PFSK-1 (cell line): Measurements from ENCODE around the gene DLGAP4.

ENCODE experiments used
- POLR2AphosphoS5 ChIP-seq: IDR thresholded peaks from 2 replicates; pipeline ENCODE4 v1.6.1; 2012; ENCODE audit warnings: low read depth, mild to moderate bottlenecking, control low read depth, low read length, moderate library complexity
- TAF1 ChIP-seq: IDR thresholded peaks from 2 replicates; pipeline ENCODE4 v1.6.1; 2012; ENCODE audit warnings: low read length, control low read depth, borderline replicate concordance; ENCODE audit not compliant: insufficient read depth

- no peak for TF ChIP-seq POLR2AphosphoS5
- no peak for TF ChIP-seq TAF1
Measured at GRCh38 chr20:36425166-36425565, 119.0 kb downstream of the DLGAP4 start.
